Measurements from ENCODE around the gene SLC22A2. TPM values are rescaled to one million over a fixed set of nuclear protein-coding genes. Genes with fewer than 3 reads are reported as not detected.

Gene SLC22A2
- total and polyA plus RNA-seq, 2 of the 13 experiments (the other 11 are each of a cell fraction or from before 2014, with no cell fraction given), result not detected

GRCh38 chr6:160279850-160280249 lies 21.2 kb upstream of the SLC22A2 start:
- TF ChIP-seq ZNF7 (CRISPR knock-in tag; IDR thresholded peaks at IDR 0.05) (peak; percentile 59), MNT (IDR thresholded peaks at IDR 0.05) (no peak)
- 57% methylated on average over 2 of the region's 2 CpGs for WGBS (ENCODE audit: low lambda C conversion rate)
- CTCF ChIA-PET (ENCODE audit: low intra/inter-chr PET ratio, low total read pairs), result no interaction called here
- FAIRE-seq, result no peak
- intact Hi-C loops (cut with micrococcal nuclease; ENCODE audit: unreplicated experiment) (no loop called here), in situ Hi-C loops (cut with HindIII; ENCODE audit: extremely low pct_ligation_motif_present, low pct_unique_long_range_greater_than_20kb) (no loop called here)
- Histone ChIP-seq H3K4me2 (ENCODE audit: low read depth, low read length) (no peak overlapping the region), H4K20me1 (ENCODE audit: insufficient read depth, low read length) (no peaks in the 10 kb centered on the region), H3K9ac (ENCODE audit: insufficient read depth, low read depth, low read length) (no peak overlapping the region), H3K9me3 (ENCODE audit: low read length) (no peaks in the 10 kb centered on the region), H2AFZ (ENCODE audit: low read length) (no peak overlapping the region), H3K79me2 (ENCODE audit: insufficient read depth, low read length) (no peaks in the 10 kb centered on the region), H3K4me1 (ENCODE audit: insufficient read depth, low read length) (no peaks in the 10 kb centered on the region), H3K4me3 (replicated peaks in 1 of 3; ENCODE audit: insufficient read depth in 1 of 3, low read depth in 2 of 3, low read length in 3 of 3) (no peak overlapping the region), H3K36me3 (replicated peaks in 1 of 2; ENCODE audit: control insufficient read depth in 1 of 2, insufficient read depth in 2 of 2, low read length in 2 of 2) (no peaks in the 10 kb centered on the region), H3K27me3 (ENCODE audit: control insufficient read depth in 1 of 2, insufficient read depth in 2 of 2, low read length in 2 of 2) (peaks cover 0 to 16% of the 10 kb centered on the region in 2 experiments; a peak in 3 of 5 replicates), H3K27ac (ENCODE audit: extremely low read length, insufficient read depth, low read length) (no peak overlapping the region)
- BruUV-seq (replicated peaks), result no TSS peak
- POLR2A ChIA-PET, result no interaction called here
- DNase-seq (ENCODE audit: low spot score), result no peak
- ATAC-seq, result no peak

DNA sequence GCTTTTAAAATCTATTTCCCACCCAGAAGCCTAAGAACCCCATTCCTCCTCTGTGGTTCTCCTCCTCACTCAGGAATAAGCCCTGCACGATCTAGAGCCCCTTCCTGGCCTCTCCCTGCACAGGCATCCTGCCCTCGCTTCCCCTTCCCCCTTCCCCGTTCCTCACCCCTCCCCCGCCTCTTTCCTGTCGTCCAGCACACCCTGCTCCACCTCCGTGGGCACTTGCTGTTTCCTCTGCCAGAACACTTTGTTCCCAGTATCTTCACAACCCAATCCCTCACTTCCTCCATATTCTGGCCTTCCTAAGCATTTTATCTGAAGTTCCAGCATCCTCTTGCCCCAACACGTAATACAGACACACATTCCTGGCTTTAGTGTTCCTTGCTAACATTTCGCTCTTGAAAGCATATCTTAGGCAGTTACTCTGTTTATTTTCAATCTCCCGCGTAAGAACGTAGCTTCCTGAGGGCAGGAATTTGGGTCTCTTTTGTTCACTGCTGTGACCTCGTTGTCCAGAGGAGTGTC lies 20.2 kb upstream of the SLC22A2 start:
- Histone ChIP-seq H3K4me2 (ENCODE audit: low read depth, low read length) (no peak overlapping the region), H3K27me3 (ENCODE audit: control insufficient read depth in 1 of 2, insufficient read depth in 2 of 2, low read length in 2 of 2) (peaks cover 0 to 16% of the 10 kb centered on the region in 2 experiments; a peak in 3 of 5 replicates), H3K79me2 (ENCODE audit: insufficient read depth, low read length) (no peaks in the 10 kb centered on the region), H4K20me1 (ENCODE audit: insufficient read depth, low read length) (no peaks in the 10 kb centered on the region), H3K4me3 (replicated peaks in 1 of 3; ENCODE audit: insufficient read depth in 1 of 3, low read depth in 2 of 3, low read length in 3 of 3) (no peak overlapping the region), H3K36me3 (replicated peaks in 1 of 2; ENCODE audit: control insufficient read depth in 1 of 2, insufficient read depth in 2 of 2, low read length in 2 of 2) (no peaks in the 10 kb centered on the region), H3K27ac (ENCODE audit: extremely low read length, insufficient read depth, low read length) (no peak overlapping the region), H3K9me3 (ENCODE audit: low read length) (no peaks in the 10 kb centered on the region), H3K4me1 (ENCODE audit: insufficient read depth, low read length) (no peaks in the 10 kb centered on the region), H3K9ac (ENCODE audit: insufficient read depth, low read depth, low read length) (no peak overlapping the region), H2AFZ (ENCODE audit: low read length) (no peak overlapping the region)
- WGBS (ENCODE audit: low lambda C conversion rate), result 41% methylated on average over 12 of the region's 12 CpGs
- ChIA-PET POLR2A (no interaction called here), CTCF (ENCODE audit: low intra/inter-chr PET ratio, low total read pairs) (no interaction called here)
- intact Hi-C loops (cut with micrococcal nuclease; ENCODE audit: unreplicated experiment) (no loop called here), in situ Hi-C loops (cut with HindIII; ENCODE audit: extremely low pct_ligation_motif_present, low pct_unique_long_range_greater_than_20kb) (no loop called here)
- no TSS peak for BruUV-seq (replicated peaks)
- no peak for FAIRE-seq
- no peak for DNase-seq (ENCODE audit: low spot score)
- ATAC-seq, result no peak
- TF ChIP-seq THAP8 (CRISPR knock-in tag; IDR thresholded peaks at IDR 0.05; ENCODE audit: borderline replicate concordance), result no peak
- no peak for TF ChIP-seq UBTF (CRISPR knock-in tag; IDR thresholded peaks at IDR 0.05)
- TF ChIP-seq ZNF292 (CRISPR knock-in tag; IDR thresholded peaks at IDR 0.05; ENCODE audit: borderline replicate concordance, low read depth), result no peak
- TF ChIP-seq ZFP82 (CRISPR knock-in tag; IDR thresholded peaks at IDR 0.05; ENCODE audit: borderline replicate concordance), result no peak
- TF ChIP-seq ZBTB39 (CRISPR knock-in tag; IDR thresholded peaks at IDR 0.05), result no peak
- no peak for TF ChIP-seq ZBTB7B (CRISPR knock-in tag; IDR thresholded peaks at IDR 0.05)
- no peak for TF ChIP-seq RARG (CRISPR knock-in tag; IDR thresholded peaks at IDR 0.05; ENCODE audit: low read depth)
- TF ChIP-seq ZNF234 (CRISPR knock-in tag; conservative IDR thresholded peaks at IDR 0.05), result no peak
- no peak for TF ChIP-seq TGIF2 (CRISPR knock-in tag; IDR thresholded peaks at IDR 0.05)
- TF ChIP-seq KLF6 (CRISPR knock-in tag; IDR thresholded peaks at IDR 0.05), result no peak

Measured in HepG2 (cell line).